GM18505 (cell line): ENCODE data around the gene PDIA4.
"Not testable (repeated sequence)": the region's sequence is repeated elsewhere in the genome, so short reads cannot be mapped to it uniquely, and the experiment has no call there.

ENCODE experiments used
- ATAC-seq: cut with Tn5 transposase; IDR thresholded peaks from one replicate; pipeline ENCODE4 v1.9.1; 2021; ENCODE audit not compliant: unreplicated experiment
- POLR2A ChIP-seq: IDR thresholded peaks from 4 replicates; pipeline ENCODE4 v1.6.1; 2011; ENCODE audit warnings: borderline replicate concordance; ENCODE audit not compliant: insufficient read depth, insufficient read length; ENCODE audit errors: extremely low read depth

The PDIA4 gene

GRCh38 chr7:149028346-149029109 is at the start of gene PDIA4:
Gene PDIA4 (minus strand): TSS chr7:149028505. CDS start chr7:149028408, 97 bp downstream.
- peak; percentile 91 for ATAC-seq
- peak; percentile 75 for TF ChIP-seq POLR2A

GRCh38 chr7:149077594-149077993 is 49.3 kb upstream of the PDIA4 start:
- ATAC-seq, result no peak
- TF ChIP-seq POLR2A, result no peak

- ATAC-seq, result no peak
- no peak for TF ChIP-seq POLR2A
These were observed 47.0 kb upstream of the PDIA4 start for GRCh38 chr7:149075286-149075685.

- no peak for TF ChIP-seq POLR2A
- no peak for ATAC-seq
These were observed 46.0 kb upstream of the PDIA4 start for GRCh38 chr7:149074116-149074885.

- no peak for ATAC-seq
These were observed 44.1 kb upstream of the PDIA4 start for GRCh38 chr7:149072438-149072775.

GRCh38 chr7:149071641-149072437 is 43.5 kb upstream of the PDIA4 start:
- ATAC-seq, result no peak
- no peak for TF ChIP-seq POLR2A

More at GRCh38 chr7:149072438-149072775, 44.1 kb upstream of the PDIA4 start:
- no peak for TF ChIP-seq POLR2A

GRCh38 chr7:149071182-149071635 is 42.9 kb upstream of the PDIA4 start:
- no peak for TF ChIP-seq POLR2A
- ATAC-seq, result no peak

GRCh38 chr7:149070372-149071125 is 42.2 kb upstream of the PDIA4 start:
- no peak for ATAC-seq
- TF ChIP-seq POLR2A, result no peak

GRCh38 chr7:149067869-149068268 is 39.6 kb upstream of the PDIA4 start:
- ATAC-seq, result no peak
- TF ChIP-seq POLR2A, result no peak

GRCh38 chr7:149063476-149063875 is 35.2 kb upstream of the PDIA4 start:
- ATAC-seq, result no peak
- no peak for TF ChIP-seq POLR2A

- not testable (repeated sequence) for ATAC-seq
These were observed 34.1 kb upstream of the PDIA4 start for GRCh38 chr7:149062217-149062899.

- no peak for TF ChIP-seq POLR2A
- ATAC-seq, result no peak
These were observed 31.9 kb upstream of the PDIA4 start for GRCh38 chr7:149060156-149060555.
